GM12891 (cell line): ENCODE measurements around the gene S100B.

Source experiments
- PAX5 ChIP-seq: IDR thresholded peaks from 2 replicates; pipeline ENCODE4 v1.6.1; 2011; ENCODE audit warnings: low read length, moderate library complexity, mild to moderate bottlenecking; ENCODE audit not compliant: insufficient read depth, severe bottlenecking
- POLR2A ChIP-seq: IDR thresholded peaks from 2 replicates; pipeline ENCODE4 v1.6.1; 2011; ENCODE audit warnings: low read depth, low read length, control low read depth
- POLR2AphosphoS5 ChIP-seq: IDR thresholded peaks from 2 replicates; pipeline ENCODE4 v1.6.1; 2011; ENCODE audit warnings: low read depth, low read length, control low read depth
- POU2F2 ChIP-seq: IDR thresholded peaks from 2 replicates; pipeline ENCODE4 v1.6.1; 2011; ENCODE audit warnings: low read depth, mild to moderate bottlenecking, control low read depth, low read length, moderate library complexity
- SPI1 ChIP-seq: IDR thresholded peaks from 2 replicates; pipeline ENCODE4 v1.6.1; 2011; ENCODE audit warnings: low read depth, low read length, control low read depth
- TAF1 ChIP-seq: IDR thresholded peaks from 2 replicates; pipeline ENCODE4 v1.6.1; 2011; ENCODE audit warnings: low read depth, low read length, control low read depth

GRCh38 chr21:46625759-46626158, 20.9 kb upstream of the S100B start:
- TF ChIP-seq PAX5, result no peak
- TF ChIP-seq POLR2A, result no peak
- no peak for TF ChIP-seq POLR2AphosphoS5
- no peak for TF ChIP-seq TAF1
- TF ChIP-seq SPI1, result no peak
- no peak for TF ChIP-seq POU2F2
